SK-N-MC (cell line): ENCODE results near the gene PCGF5.

ENCODE experiments used
- DNase-seq: peaks from one replicate; pipeline ENCODE4 v3.0.0-alpha.2; 2011; ENCODE audit warnings: low read depth, low spot score
- H3K27ac ChIP-seq: fragments of 200-600 bp; sonication (generic); 2 replicates; pipeline ENCODE4 v1.5.1; 2016; ENCODE audit warnings: mixed run types
- H3K36me3 ChIP-seq: fragments of 200-600 bp; sonication (generic); 2 replicates; pipeline ENCODE4 v1.6.1; 2017; ENCODE audit warnings: antibody characterized with exemption, low read length, mixed read lengths; ENCODE audit not compliant: insufficient read depth
- H3K4me3 ChIP-seq: fragments of 200-600 bp; sonication (generic); 2 replicates; pipeline ENCODE4 v1.5.1; 2016
- H3K9ac ChIP-seq: fragments of 200-600 bp; sonication (generic); 2 replicates; pipeline ENCODE4 v1.8.0; 2017; ENCODE audit warnings: mixed run types, mixed read lengths; ENCODE audit not compliant: insufficient read length
- H3K9me3 ChIP-seq: fragments of 200-600 bp; sonication (generic); 2 replicates; pipeline ENCODE4 v1.6.1; 2017; ENCODE audit warnings: low read depth, mild to moderate bottlenecking, antibody characterized with exemption, low read length, moderate library complexity, mixed read lengths
- EZH2 ChIP-seq: fragments of 200-600 bp; sonication (generic); IDR thresholded peaks from one replicate; pipeline ENCODE4 v1.6.1; 2017; ENCODE audit warnings: antibody characterized with exemption
- FOXP2 ChIP-seq: optimal IDR thresholded peaks from 2 replicates; pipeline ENCODE3; 2011; ENCODE audit warnings: mild to moderate bottlenecking, moderate library complexity; ENCODE audit not compliant: insufficient read depth; ENCODE audit errors: extremely low read length, control extremely low read depth
- POLR2AphosphoS5 ChIP-seq: IDR thresholded peaks from 2 replicates; pipeline ENCODE4 v1.6.1; 2012; ENCODE audit warnings: mild to moderate bottlenecking, low read depth, low read length, borderline replicate concordance

The PCGF5 gene

GRCh38 chr10:91271886-91272285 is 51.4 kb downstream of the PCGF5 start:
- Histone ChIP-seq H3K36me3 (peaks cover 3% of the 10 kb centered on the region; the same call in 1 of the 2 replicates), H3K9me3 (no peaks in the 10 kb centered on the region), H3K9ac (no peak overlapping the region), H3K4me3 (no peak overlapping the region), H3K27ac (peak overlapping the region; percentile 36; the same call in 1 of the 2 replicates)
- DNase-seq = no peak
- TF ChIP-seq POLR2AphosphoS5 (no peak), EZH2 (no peak), FOXP2 (no peak)

GRCh38 chr10:91284486-91285090 is 64.1 kb downstream of the PCGF5 start:
- H3K4me3 ChIP-seq = no peak overlapping the region
- peak overlapping the region; percentile 65 for H3K9ac ChIP-seq
- H3K9me3 ChIP-seq = no peaks in the 10 kb centered on the region
- TF ChIP-seq POLR2AphosphoS5 (peak; percentile 14), EZH2 (no peak)
- DNase-seq = no peak
- no peaks in the 10 kb centered on the region; the same call in 1 of the 2 replicates for H3K36me3 ChIP-seq
- peak overlapping the region; percentile 98 for H3K27ac ChIP-seq

DNA sequence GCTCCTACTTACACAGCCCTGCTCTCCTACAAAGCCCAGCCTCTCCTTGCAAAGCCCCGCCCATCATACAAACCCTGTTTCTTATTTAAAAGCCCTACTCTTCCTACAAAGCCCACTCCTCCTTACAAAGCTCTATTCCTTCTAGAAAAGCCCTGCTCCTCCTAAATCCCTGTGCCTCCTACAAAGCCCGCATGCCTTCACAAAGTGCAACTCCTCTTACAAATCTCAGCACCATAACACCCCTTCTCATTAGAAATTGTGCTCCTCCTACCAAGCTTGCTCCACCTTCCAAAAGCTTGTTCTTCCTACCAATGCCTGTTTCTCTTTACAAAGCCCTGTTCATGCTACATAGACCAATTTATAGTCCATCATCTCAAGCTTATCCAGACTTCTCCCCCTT is 66.1 kb downstream of the PCGF5 start:
- Histone ChIP-seq H3K9ac (peak overlapping the region; percentile 84), H3K4me3 (peak overlapping the region; percentile 57), H3K36me3 (no peaks in the 10 kb centered on the region), H3K27ac (peak overlapping the region; percentile 98), H3K9me3 (no peaks in the 10 kb centered on the region)
- no peak for DNase-seq
- TF ChIP-seq EZH2 (no peak), FOXP2 (no peak), POLR2AphosphoS5 (peak; percentile 51)

DNA sequence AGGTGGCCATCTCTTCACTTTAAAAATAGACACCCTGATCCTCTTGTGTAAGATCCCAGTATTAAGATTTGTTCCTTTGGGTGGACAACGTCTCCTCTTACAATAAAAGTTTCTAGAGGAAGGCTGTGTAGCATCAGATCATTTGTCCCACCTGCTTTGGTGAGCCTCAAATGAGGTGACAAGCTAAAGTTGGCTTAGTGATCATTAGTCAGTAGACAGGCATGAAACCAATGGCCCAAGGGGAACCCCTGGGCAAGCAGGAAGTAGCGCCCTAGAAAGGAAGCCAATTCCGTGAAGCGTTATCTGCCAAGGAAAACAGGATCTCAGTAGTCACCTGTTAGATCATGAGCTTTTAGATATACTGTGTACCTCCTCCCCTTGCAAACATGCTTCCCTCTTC is 66.8 kb downstream of the PCGF5 start:
- no peak for DNase-seq
- peak overlapping the region; percentile 84 for H3K9ac ChIP-seq
- no peaks in the 10 kb centered on the region for H3K36me3 ChIP-seq
- H3K4me3 ChIP-seq = peak overlapping the region; percentile 57; the same call in 1 of the 2 replicates
- peak overlapping the region; percentile 98 for H3K27ac ChIP-seq
- no peak for TF ChIP-seq POLR2AphosphoS5
- no peak for TF ChIP-seq FOXP2
- no peak for TF ChIP-seq EZH2
- H3K9me3 ChIP-seq = no peaks in the 10 kb centered on the region

- H3K27ac ChIP-seq = peak overlapping the region; percentile 98
- H3K9ac ChIP-seq = peak overlapping the region; percentile 84
- no peak overlapping the region for H3K4me3 ChIP-seq
- H3K9me3 ChIP-seq = no peaks in the 10 kb centered on the region
- no peak for DNase-seq
- no peaks in the 10 kb centered on the region for H3K36me3 ChIP-seq
- TF ChIP-seq POLR2AphosphoS5 (no peak), FOXP2 (no peak), EZH2 (no peak)
These were observed 67.4 kb downstream of the PCGF5 start for GRCh38 chr10:91287912-91288311.

- peak; percentile 89 for DNase-seq
- Histone ChIP-seq H3K36me3 (no peaks in the 10 kb centered on the region), H3K27ac (peak overlapping the region; percentile 98), H3K4me3 (peak overlapping the region; percentile 21; the same call in 1 of the 2 replicates), H3K9ac (peak overlapping the region; percentile 84), H3K9me3 (no peaks in the 10 kb centered on the region)
- no peak for TF ChIP-seq FOXP2
- TF ChIP-seq POLR2AphosphoS5 = peak; percentile 68; the same call in 1 of the 2 replicates
- no peak for TF ChIP-seq EZH2
These were observed 68.8 kb downstream of the PCGF5 start for GRCh38 chr10:91289305-91289704.

GRCh38 chr10:91290607-91291006 is 70.1 kb downstream of the PCGF5 start:
- Histone ChIP-seq H3K27ac (peak overlapping the region; percentile 98), H3K9ac (no peak overlapping the region), H3K36me3 (no peaks in the 10 kb centered on the region), H3K4me3 (no peak overlapping the region), H3K9me3 (no peaks in the 10 kb centered on the region)
- no peak for DNase-seq
- TF ChIP-seq FOXP2 (no peak), EZH2 (no peak), POLR2AphosphoS5 (no peak)

DNA sequence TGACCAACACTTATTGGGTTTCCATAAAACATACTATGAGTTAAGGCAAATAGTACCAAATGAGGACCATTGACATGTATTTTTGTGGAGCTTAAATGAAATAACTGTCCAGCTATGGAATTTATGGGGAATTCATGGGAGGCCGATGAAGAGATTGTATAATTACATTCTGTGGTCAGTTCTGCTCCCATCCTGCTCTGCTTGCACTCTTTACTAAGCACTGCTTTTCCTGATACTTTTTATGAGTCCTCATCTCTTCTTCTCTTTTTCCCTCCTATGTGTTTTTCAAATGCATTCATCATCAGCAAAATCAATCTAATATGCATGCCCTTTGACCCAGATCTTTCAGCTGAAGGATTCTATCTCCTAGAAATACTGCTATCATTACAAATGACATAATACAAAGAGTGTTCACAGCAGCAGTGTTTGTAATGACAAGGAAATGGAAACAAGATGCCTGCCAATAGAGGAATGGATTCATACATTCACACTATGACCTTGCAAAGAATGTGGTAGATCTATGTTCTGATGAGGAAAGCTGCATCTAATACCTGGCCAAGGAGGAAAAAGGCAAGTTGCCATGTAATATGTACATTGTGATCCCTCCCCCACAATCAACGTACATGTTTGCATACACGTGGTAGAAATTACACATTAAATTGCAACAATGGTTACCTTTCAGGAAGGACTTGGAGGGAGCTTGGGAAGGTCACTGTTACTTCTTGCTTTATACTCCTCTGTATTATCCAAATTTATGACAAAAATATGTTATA is 73.9 kb downstream of the PCGF5 start:
- DNase-seq = no peak
- no peak overlapping the region for H3K4me3 ChIP-seq
- H3K36me3 ChIP-seq = no peaks in the 10 kb centered on the region
- no peak for TF ChIP-seq EZH2
- no peak for TF ChIP-seq FOXP2
- no peak for TF ChIP-seq POLR2AphosphoS5
- H3K9ac ChIP-seq = no peak overlapping the region
- H3K27ac ChIP-seq = no peak overlapping the region; the same call in 1 of the 2 replicates
- H3K9me3 ChIP-seq = no peaks in the 10 kb centered on the region

GRCh38 chr10:91295346-91295745 is 74.9 kb downstream of the PCGF5 start:
- Histone ChIP-seq H3K9me3 (no peaks in the 10 kb centered on the region), H3K27ac (peak overlapping the region; percentile 90), H3K9ac (no peak overlapping the region), H3K4me3 (no peak overlapping the region), H3K36me3 (no peaks in the 10 kb centered on the region)
- no peak for DNase-seq
- TF ChIP-seq EZH2 (no peak), POLR2AphosphoS5 (no peak), FOXP2 (no peak)
